Astrocyte of the hippocampus (primary cell): ENCODE data around the gene HK3.
A peak's percentile ranks its signal among the peaks of the same experiment; 100 is the strongest.

ENCODE experiments used
- DNase-seq: peaks from one replicate; pipeline ENCODE4 v3.0.0; 2011; ENCODE audit warnings: low read depth, low spot score

Gene HK3

GRCh38 chr5:176850371-176851245 is 48.5 kb downstream of the HK3 start:
- DNase-seq: no peak

GRCh38 chr5:176849611-176850227 is 49.4 kb downstream of the HK3 start:
- DNase-seq: no peak

GRCh38 chr5:176848651-176849050 is 50.5 kb downstream of the HK3 start:
- no peak for DNase-seq

- no peak for DNase-seq
These were observed 51.3 kb downstream of the HK3 start for GRCh38 chr5:176847726-176848290.

GRCh38 chr5:176847148-176847547 is 52.0 kb downstream of the HK3 start:
- no peak for DNase-seq

- DNase-seq: no peak
These were observed 52.6 kb downstream of the HK3 start for GRCh38 chr5:176846335-176847140.

- no peak for DNase-seq
These were observed 53.8 kb downstream of the HK3 start for GRCh38 chr5:176845392-176845713.

GRCh38 chr5:176844706-176845391 is 54.3 kb downstream of the HK3 start:
- DNase-seq: no peak

GRCh38 chr5:176844281-176844680 is 54.9 kb downstream of the HK3 start:
- no peak for DNase-seq

- DNase-seq: no peak
These were observed 55.5 kb downstream of the HK3 start for GRCh38 chr5:176843673-176844072.

GRCh38 chr5:176837707-176838115 is 61.4 kb downstream of the HK3 start:
- DNase-seq: peak; percentile 97

GRCh38 chr5:176836811-176837706 is 62.1 kb downstream of the HK3 start:
- no peak for DNase-seq

GRCh38 chr5:176835918-176836317 is 63.2 kb downstream of the HK3 start:
- no peak for DNase-seq

- no peak for DNase-seq
These were observed 65.9 kb downstream of the HK3 start for GRCh38 chr5:176833286-176833685.

- DNase-seq: no peak
These were observed 67.0 kb downstream of the HK3 start for GRCh38 chr5:176832162-176832561.

- DNase-seq: no peak
These were observed 67.7 kb downstream of the HK3 start for GRCh38 chr5:176831425-176831824.

GRCh38 chr5:176830995-176831423 is 68.1 kb downstream of the HK3 start:
- no peak for DNase-seq
